ENCODE data around the gene MEOX2. TPM values are rescaled to one million over a fixed set of nuclear protein-coding genes. Genes with fewer than 3 reads are reported as not detected.

The MEOX2 gene
- polyA plus RNA-seq, 1 donor (not counting 4 experiments of a cell fraction or from before 2014, with no cell fraction given): not detected

- DNase-seq (ENCODE audit: low read depth, low spot score) (no peak), FAIRE-seq (no peak)
- Histone ChIP-seq H3K4me3 (ENCODE audit: control insufficient read depth in 2 of 3, extremely low read depth in 1 of 3, insufficient read depth in 2 of 3, low read depth in 1 of 3, low read length in 3 of 3) (no peak overlapping the region), H3K36me3 (ENCODE audit: control insufficient read depth in 2 of 2, extremely low read depth in 1 of 2, insufficient read depth in 2 of 2, low read length in 2 of 2) (no peaks in the 10 kb centered on the region), H4K20me1 (ENCODE audit: control insufficient read depth, extremely low read depth, insufficient read depth, low read length) (no peaks in the 10 kb centered on the region), H3K4me1 (ENCODE audit: control insufficient read depth, extremely low read depth, insufficient read depth, low read length) (no peaks in the 10 kb centered on the region), H2AFZ (ENCODE audit: control insufficient read depth, low read length) (no peak overlapping the region), H3K9me3 (ENCODE audit: control insufficient read depth, low read depth, low read length) (no peaks in the 10 kb centered on the region), H3K27ac (ENCODE audit: control insufficient read depth, insufficient read depth, low read length) (no peak overlapping the region), H3K9ac (ENCODE audit: control insufficient read depth, extremely low read depth, insufficient read depth, low read length) (no peak overlapping the region), H3K79me2 (ENCODE audit: control insufficient read depth, insufficient read depth, low read length) (no peaks in the 10 kb centered on the region), H3K27me3 (ENCODE audit: control insufficient read depth, extremely low read depth, insufficient read depth, low read length) (no peaks in the 10 kb centered on the region), H3K9me1 (ENCODE audit: control insufficient read depth, extremely low read depth, insufficient read depth, low read length) (no peaks in the 10 kb centered on the region), H3K4me2 (ENCODE audit: control insufficient read depth, extremely low read depth, insufficient read depth, low read depth, low read length) (no peak overlapping the region)
- TF ChIP-seq CTCF (optimal IDR thresholded peaks at IDR 0.05 in 1 of 3, IDR thresholded peaks at IDR 0.05 in 1 of 3, conservative IDR thresholded peaks at IDR 0.05 in 1 of 3; ENCODE audit: extremely low read depth in 1 of 3, insufficient read depth in 2 of 3, low read length in 3 of 3): no peak
- no peak for TF ChIP-seq EZH2 (IDR thresholded peaks at IDR 0.05; ENCODE audit: low read length)
- dilution Hi-C loops (cut with MboI; ENCODE audit: extremely low pct_ligation_motif_present, low sequenced_read_pairs): no loop called here
Observed at GRCh38 chr7:15707570-15707969, 21.1 kb upstream of the MEOX2 start.

- Histone ChIP-seq H3K79me2 (ENCODE audit: control insufficient read depth, insufficient read depth, low read length) (no peaks in the 10 kb centered on the region), H3K9me1 (ENCODE audit: control insufficient read depth, extremely low read depth, insufficient read depth, low read length) (no peaks in the 10 kb centered on the region), H3K36me3 (ENCODE audit: control insufficient read depth in 2 of 2, extremely low read depth in 1 of 2, insufficient read depth in 2 of 2, low read length in 2 of 2) (no peaks in the 10 kb centered on the region), H4K20me1 (ENCODE audit: control insufficient read depth, extremely low read depth, insufficient read depth, low read length) (no peaks in the 10 kb centered on the region), H3K27ac (ENCODE audit: control insufficient read depth, insufficient read depth, low read length) (no peak overlapping the region), H3K27me3 (ENCODE audit: control insufficient read depth, extremely low read depth, insufficient read depth, low read length) (no peaks in the 10 kb centered on the region), H3K9ac (ENCODE audit: control insufficient read depth, extremely low read depth, insufficient read depth, low read length) (no peak overlapping the region), H3K4me1 (ENCODE audit: control insufficient read depth, extremely low read depth, insufficient read depth, low read length) (no peaks in the 10 kb centered on the region), H3K4me3 (ENCODE audit: control insufficient read depth in 2 of 3, extremely low read depth in 1 of 3, insufficient read depth in 2 of 3, low read depth in 1 of 3, low read length in 3 of 3) (no peak overlapping the region), H3K9me3 (ENCODE audit: control insufficient read depth, low read depth, low read length) (no peaks in the 10 kb centered on the region), H3K4me2 (ENCODE audit: control insufficient read depth, extremely low read depth, insufficient read depth, low read depth, low read length) (no peak overlapping the region), H2AFZ (ENCODE audit: control insufficient read depth, low read length) (no peak overlapping the region)
- TF ChIP-seq EZH2 (IDR thresholded peaks at IDR 0.05; ENCODE audit: low read length) (no peak), CTCF (optimal IDR thresholded peaks at IDR 0.05 in 1 of 3, IDR thresholded peaks at IDR 0.05 in 1 of 3, conservative IDR thresholded peaks at IDR 0.05 in 1 of 3; ENCODE audit: extremely low read depth in 1 of 3, insufficient read depth in 2 of 3, low read length in 3 of 3) (no peak)
- no peak for FAIRE-seq
- DNase-seq (ENCODE audit: low read depth, low spot score): no peak
- dilution Hi-C loops (cut with MboI; ENCODE audit: extremely low pct_ligation_motif_present, low sequenced_read_pairs): no loop called here
Observed at GRCh38 chr7:15703732-15704131, 17.2 kb upstream of the MEOX2 start.
